ENCODE results near the gene LRRC2. TPM values are rescaled to one million over a fixed set of nuclear protein-coding genes. Genes with fewer than 3 reads are reported as not detected.

Gene LRRC2
- total RNA-seq, 1 experiment from 2014 or later: not detected

DNA sequence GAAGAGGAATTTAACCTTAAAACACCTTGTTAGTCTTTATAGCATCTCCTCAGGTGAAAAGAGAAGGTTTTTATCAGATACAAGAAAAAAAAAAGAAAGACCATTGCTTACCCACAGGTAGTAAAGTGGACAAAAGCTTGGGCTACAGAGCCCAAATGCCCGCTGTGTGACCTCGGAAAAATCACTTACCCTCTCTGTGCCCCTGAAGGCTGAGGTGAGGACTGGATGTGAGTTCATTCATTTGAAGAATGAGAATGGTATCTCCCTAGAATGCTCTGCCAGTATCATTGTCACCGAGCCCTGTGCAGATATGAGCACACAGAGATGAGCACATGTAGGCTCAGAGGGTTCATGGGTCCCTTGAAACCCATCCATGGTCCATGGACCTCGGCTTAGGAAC is 28.6 kb upstream of the LRRC2 start:
- Histone ChIP-seq H3K4me3 (ENCODE audit: low read depth in 2 of 2, low read length in 2 of 2) (no peak overlapping the region), H3K9me3 (ENCODE audit: control insufficient read depth, insufficient read depth, low read depth, low read length) (no peaks in the 10 kb centered on the region), H3K27ac (ENCODE audit: low read length) (no peak overlapping the region), H3K27me3 (ENCODE audit: control insufficient read depth, insufficient read depth, low read length) (no peaks in the 10 kb centered on the region), H3K36me3 (ENCODE audit: control insufficient read depth, insufficient read depth, low read length) (no peaks in the 10 kb centered on the region), H3K4me1 (ENCODE audit: control insufficient read depth, insufficient read depth, low read length) (no peaks in the 10 kb centered on the region)
- DNase-seq (ENCODE audit: low read depth, low spot score) (no peak), ATAC-seq (no peak)
- in situ Hi-C loops (cut with HindIII; ENCODE audit: low pct_unique_long_range_greater_than_20kb, low sequenced_read_pairs): no loop called here
- no TSS peak for BruUV-seq (replicated peaks)
- intact Hi-C loops (cut with micrococcal nuclease; ENCODE audit: unreplicated experiment): no loop called here
- TF ChIP-seq TCF7L2 (IDR thresholded peaks at IDR 0.05; ENCODE audit: low read depth, low read length) (no peak), POLR2AphosphoS5 (IDR thresholded peaks at IDR 0.05; ENCODE audit: low read depth, low read length) (no peak), SIN3A (IDR thresholded peaks at IDR 0.05; ENCODE audit: borderline replicate concordance, insufficient read depth, low read depth, low read length) (no peak)
- TF ChIP-seq, protein P1, sequence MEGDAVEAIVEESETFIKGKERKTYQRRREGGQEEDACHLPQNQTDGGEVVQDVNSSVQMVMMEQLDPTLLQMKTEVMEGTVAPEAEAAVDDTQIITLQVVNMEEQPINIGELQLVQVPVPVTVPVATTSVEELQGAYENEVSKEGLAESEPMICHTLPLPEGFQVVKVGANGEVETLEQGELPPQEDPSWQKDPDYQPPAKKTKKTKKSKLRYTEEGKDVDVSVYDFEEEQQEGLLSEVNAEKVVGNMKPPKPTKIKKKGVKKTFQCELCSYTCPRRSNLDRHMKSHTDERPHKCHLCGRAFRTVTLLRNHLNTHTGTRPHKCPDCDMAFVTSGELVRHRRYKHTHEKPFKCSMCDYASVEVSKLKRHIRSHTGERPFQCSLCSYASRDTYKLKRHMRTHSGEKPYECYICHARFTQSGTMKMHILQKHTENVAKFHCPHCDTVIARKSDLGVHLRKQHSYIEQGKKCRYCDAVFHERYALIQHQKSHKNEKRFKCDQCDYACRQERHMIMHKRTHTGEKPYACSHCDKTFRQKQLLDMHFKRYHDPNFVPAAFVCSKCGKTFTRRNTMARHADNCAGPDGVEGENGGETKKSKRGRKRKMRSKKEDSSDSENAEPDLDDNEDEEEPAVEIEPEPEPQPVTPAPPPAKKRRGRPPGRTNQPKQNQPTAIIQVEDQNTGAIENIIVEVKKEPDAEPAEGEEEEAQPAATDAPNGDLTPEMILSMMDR (IDR thresholded peaks at IDR 0.05): no peak
- TF ChIP-seq, protein P2, sequence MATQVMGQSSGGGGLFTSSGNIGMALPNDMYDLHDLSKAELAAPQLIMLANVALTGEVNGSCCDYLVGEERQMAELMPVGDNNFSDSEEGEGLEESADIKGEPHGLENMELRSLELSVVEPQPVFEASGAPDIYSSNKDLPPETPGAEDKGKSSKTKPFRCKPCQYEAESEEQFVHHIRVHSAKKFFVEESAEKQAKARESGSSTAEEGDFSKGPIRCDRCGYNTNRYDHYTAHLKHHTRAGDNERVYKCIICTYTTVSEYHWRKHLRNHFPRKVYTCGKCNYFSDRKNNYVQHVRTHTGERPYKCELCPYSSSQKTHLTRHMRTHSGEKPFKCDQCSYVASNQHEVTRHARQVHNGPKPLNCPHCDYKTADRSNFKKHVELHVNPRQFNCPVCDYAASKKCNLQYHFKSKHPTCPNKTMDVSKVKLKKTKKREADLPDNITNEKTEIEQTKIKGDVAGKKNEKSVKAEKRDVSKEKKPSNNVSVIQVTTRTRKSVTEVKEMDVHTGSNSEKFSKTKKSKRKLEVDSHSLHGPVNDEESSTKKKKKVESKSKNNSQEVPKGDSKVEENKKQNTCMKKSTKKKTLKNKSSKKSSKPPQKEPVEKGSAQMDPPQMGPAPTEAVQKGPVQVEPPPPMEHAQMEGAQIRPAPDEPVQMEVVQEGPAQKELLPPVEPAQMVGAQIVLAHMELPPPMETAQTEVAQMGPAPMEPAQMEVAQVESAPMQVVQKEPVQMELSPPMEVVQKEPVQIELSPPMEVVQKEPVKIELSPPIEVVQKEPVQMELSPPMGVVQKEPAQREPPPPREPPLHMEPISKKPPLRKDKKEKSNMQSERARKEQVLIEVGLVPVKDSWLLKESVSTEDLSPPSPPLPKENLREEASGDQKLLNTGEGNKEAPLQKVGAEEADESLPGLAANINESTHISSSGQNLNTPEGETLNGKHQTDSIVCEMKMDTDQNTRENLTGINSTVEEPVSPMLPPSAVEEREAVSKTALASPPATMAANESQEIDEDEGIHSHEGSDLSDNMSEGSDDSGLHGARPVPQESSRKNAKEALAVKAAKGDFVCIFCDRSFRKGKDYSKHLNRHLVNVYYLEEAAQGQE (IDR thresholded peaks at IDR 0.05; ENCODE audit: insufficient read depth in 1 of 2, low read depth in 2 of 2, low read length in 1 of 2): no peak
- ChIA-PET CTCF (no interaction called here), POLR2A (no interaction called here)

DNA sequence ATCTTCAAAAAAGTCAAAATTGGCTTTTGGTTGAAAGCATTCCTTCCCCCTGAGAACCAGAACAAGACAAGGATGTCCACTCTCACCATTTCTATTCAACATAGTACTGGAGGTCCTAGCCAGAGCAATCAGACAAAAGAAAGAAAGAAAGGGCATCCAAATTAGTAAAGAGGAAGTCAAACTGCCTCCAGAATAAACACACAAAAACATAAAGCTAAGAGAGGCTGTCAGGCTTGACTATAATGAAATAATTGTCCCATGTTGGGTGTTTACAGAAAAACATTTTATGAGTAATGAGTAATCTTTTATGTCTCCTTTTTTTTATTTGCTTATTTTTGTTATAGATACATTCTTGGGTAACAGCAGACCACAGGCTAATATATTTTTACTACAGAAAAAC is 27.9 kb upstream of the LRRC2 start:
- POLR2A ChIA-PET: no interaction called here
- Histone ChIP-seq H3K27me3 (ENCODE audit: control insufficient read depth, insufficient read depth, low read length) (no peaks in the 10 kb centered on the region), H3K4me1 (ENCODE audit: control insufficient read depth, insufficient read depth, low read length) (no peaks in the 10 kb centered on the region), H3K4me3 (ENCODE audit: low read depth in 2 of 2, low read length in 2 of 2) (no peak overlapping the region), H3K27ac (ENCODE audit: low read length) (no peak overlapping the region), H3K9me3 (ENCODE audit: control insufficient read depth, insufficient read depth, low read depth, low read length) (no peaks in the 10 kb centered on the region), H3K36me3 (ENCODE audit: control insufficient read depth, insufficient read depth, low read length) (no peaks in the 10 kb centered on the region)
- DNase-seq (ENCODE audit: low read depth, low spot score): no peak
- TF ChIP-seq, protein P2 (IDR thresholded peaks at IDR 0.05; ENCODE audit: insufficient read depth in 1 of 2, low read depth in 2 of 2, low read length in 1 of 2): no peak
- TF ChIP-seq, protein P1 (IDR thresholded peaks at IDR 0.05): no peak
- no peak for TF ChIP-seq TCF7L2 (IDR thresholded peaks at IDR 0.05; ENCODE audit: low read depth, low read length)
- in situ Hi-C loops (cut with HindIII; ENCODE audit: low pct_unique_long_range_greater_than_20kb, low sequenced_read_pairs): no loop called here
- intact Hi-C loops (cut with micrococcal nuclease; ENCODE audit: unreplicated experiment): no loop called here
- no peak for ATAC-seq
- BruUV-seq (replicated peaks): no TSS peak
- CTCF ChIA-PET: no interaction called here

All from Panc1 (cell line).